ENCODE results near the gene CASS4. TPM values are rescaled to one million over a fixed set of nuclear protein-coding genes. Genes with fewer than 3 reads are reported as not detected.

The CASS4 gene
- total RNA-seq, 1 donor from 2014 or later = not detected

DNA sequence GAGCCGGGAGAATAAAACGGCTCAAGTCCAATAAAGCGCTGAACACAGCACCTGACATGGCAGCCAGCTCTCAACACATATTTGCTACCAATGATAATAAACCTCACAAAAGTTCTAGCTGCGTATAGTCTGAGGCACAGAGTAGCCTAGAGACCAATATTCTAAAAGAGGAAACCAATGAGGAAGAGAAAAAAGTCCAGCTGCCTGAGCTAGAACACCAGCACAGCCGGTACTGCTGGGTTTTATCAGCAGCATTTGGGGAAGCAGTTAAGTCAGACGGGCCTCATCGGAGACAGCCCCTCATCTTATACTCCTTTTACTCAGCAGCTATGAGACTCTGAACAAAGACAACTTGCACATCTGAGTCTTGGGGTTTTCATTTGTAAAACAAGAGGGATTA is 53.9 kb downstream of the CASS4 start:
- peaks cover 4% of the 10 kb centered on the region for H3K27me3 Mint-ChIP-seq (ENCODE audit: unreplicated experiment)
- TF ChIP-seq, protein P1, sequence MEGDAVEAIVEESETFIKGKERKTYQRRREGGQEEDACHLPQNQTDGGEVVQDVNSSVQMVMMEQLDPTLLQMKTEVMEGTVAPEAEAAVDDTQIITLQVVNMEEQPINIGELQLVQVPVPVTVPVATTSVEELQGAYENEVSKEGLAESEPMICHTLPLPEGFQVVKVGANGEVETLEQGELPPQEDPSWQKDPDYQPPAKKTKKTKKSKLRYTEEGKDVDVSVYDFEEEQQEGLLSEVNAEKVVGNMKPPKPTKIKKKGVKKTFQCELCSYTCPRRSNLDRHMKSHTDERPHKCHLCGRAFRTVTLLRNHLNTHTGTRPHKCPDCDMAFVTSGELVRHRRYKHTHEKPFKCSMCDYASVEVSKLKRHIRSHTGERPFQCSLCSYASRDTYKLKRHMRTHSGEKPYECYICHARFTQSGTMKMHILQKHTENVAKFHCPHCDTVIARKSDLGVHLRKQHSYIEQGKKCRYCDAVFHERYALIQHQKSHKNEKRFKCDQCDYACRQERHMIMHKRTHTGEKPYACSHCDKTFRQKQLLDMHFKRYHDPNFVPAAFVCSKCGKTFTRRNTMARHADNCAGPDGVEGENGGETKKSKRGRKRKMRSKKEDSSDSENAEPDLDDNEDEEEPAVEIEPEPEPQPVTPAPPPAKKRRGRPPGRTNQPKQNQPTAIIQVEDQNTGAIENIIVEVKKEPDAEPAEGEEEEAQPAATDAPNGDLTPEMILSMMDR (IDR thresholded peaks at IDR 0.05; ENCODE audit: partially characterized antibody, unreplicated experiment) = no peak
- H3K27ac Mint-ChIP-seq (ENCODE audit: unreplicated experiment) = no peak overlapping the region
- H3K9me3 Mint-ChIP-seq (ENCODE audit: unreplicated experiment) = peaks cover 4% of the 10 kb centered on the region
- DNase-seq = no peak
- no peaks in the 10 kb centered on the region for H3K4me1 Mint-ChIP-seq (ENCODE audit: low read depth, unreplicated experiment)
- H3K4me3 Mint-ChIP-seq (ENCODE audit: unreplicated experiment) = no peak overlapping the region
- H3K36me3 Mint-ChIP-seq (ENCODE audit: unreplicated experiment) = no peaks in the 10 kb centered on the region

DNA sequence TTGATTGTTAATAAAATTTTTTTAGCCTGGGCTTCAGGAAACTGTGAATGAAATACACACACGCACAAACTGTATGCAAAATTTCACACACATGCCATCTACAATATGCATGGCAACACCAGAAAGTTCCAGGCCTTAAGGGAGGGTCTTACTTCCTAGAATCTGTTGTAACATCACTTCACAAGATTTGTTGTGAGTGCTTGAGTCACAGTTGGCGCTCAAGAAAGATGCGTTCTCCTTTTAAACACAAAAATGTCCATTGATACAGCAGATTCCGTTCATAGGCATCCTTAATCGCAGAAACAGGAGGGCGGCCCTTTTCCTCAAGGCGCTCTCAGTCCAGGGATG is 55.9 kb downstream of the CASS4 start:
- H3K36me3 Mint-ChIP-seq (ENCODE audit: unreplicated experiment) = no peaks in the 10 kb centered on the region
- TF ChIP-seq, protein P1 (IDR thresholded peaks at IDR 0.05; ENCODE audit: partially characterized antibody, unreplicated experiment) = no peak
- no peaks in the 10 kb centered on the region for H3K4me1 Mint-ChIP-seq (ENCODE audit: low read depth, unreplicated experiment)
- peak overlapping the region; percentile 100 for H3K4me3 Mint-ChIP-seq (ENCODE audit: unreplicated experiment)
- no peak for DNase-seq
- peak overlapping the region; percentile 64 for H3K27ac Mint-ChIP-seq (ENCODE audit: unreplicated experiment)
- H3K9me3 Mint-ChIP-seq (ENCODE audit: unreplicated experiment) = peaks cover 4% of the 10 kb centered on the region
- peaks cover 4% of the 10 kb centered on the region for H3K27me3 Mint-ChIP-seq (ENCODE audit: unreplicated experiment)

DNA sequence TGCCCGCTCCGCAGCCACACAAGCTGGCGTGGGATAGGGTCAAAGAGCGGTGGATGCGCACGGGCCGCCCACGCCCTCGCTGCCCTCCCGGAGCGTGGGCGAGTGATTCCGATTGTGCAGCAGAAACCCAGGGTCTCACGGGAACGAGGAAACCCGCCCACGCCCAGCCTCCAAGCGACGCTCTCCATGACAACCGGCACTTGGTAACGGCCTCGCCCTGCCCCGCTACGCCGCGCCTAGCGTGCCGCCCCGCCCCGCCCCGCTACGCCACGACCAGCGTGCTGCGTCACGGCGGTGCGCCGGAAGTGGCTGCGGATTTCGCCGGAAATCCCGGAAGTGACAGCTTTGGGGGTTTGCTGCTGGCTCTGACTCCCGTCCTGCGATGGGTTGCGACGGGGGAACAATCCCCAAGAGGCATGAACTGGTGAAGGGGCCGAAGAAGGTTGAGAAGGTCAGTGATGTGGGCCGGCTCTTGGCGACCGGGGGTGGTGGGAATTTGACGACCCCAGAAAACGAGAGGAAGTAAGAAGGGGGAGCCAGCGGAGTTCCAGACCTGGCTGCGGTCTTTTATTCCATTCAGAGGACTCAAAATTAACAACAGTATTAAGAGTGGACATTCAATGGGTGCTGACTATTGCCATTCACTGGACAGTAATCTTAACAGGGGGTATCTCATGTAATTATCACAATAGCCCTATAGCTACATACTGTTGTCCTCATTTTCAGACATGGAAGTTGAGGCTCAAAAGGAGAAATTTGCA is 56.4 kb downstream of the CASS4 start, which contains the start of gene RTF2:
RTF2 (plus strand) TSS at position 312 of the 761 bp plus-strand sequence; CDS start at position 383, 71 bp downstream.
- TF ChIP-seq, protein P1 (IDR thresholded peaks at IDR 0.05; ENCODE audit: partially characterized antibody, unreplicated experiment) = no peak

DNA sequence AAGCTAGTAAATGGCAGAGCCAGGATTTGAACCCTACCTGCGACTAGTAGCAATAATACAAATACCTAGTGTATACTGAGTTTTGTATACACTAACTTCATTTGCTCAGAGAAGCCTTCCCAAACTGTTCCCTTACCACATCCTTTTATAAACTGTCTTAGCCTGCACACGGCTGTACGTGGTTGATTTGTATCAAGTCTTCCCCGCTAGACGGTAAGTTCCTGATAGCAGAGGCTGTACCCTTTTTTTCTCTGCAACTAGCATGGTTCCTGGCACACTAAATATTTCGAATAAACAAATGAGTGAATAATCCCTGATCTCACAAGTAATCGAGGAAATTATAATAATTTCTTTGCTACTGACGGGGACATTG is 57.0 kb downstream of the CASS4 start:
- TF ChIP-seq, protein P1 (IDR thresholded peaks at IDR 0.05; ENCODE audit: partially characterized antibody, unreplicated experiment) = no peak
- Mint-ChIP-seq H3K36me3 (ENCODE audit: unreplicated experiment) (no peaks in the 10 kb centered on the region), H3K4me1 (ENCODE audit: low read depth, unreplicated experiment) (no peaks in the 10 kb centered on the region), H3K27me3 (ENCODE audit: unreplicated experiment) (peaks cover 3% of the 10 kb centered on the region), H3K27ac (ENCODE audit: unreplicated experiment) (peak overlapping the region; percentile 94), H3K4me3 (ENCODE audit: unreplicated experiment) (peak overlapping the region; percentile 100), H3K9me3 (ENCODE audit: unreplicated experiment) (peaks cover 4% of the 10 kb centered on the region)
- no peak for DNase-seq

More for the DNA sequence above, 56.4 kb downstream of the CASS4 start, which contains the start of gene RTF2:
- H3K27me3 Mint-ChIP-seq (ENCODE audit: unreplicated experiment) = peaks cover 3% of the 10 kb centered on the region
- H3K4me3 Mint-ChIP-seq (ENCODE audit: unreplicated experiment) = peak within 1 kb of the TSS; percentile 100
- H3K27ac Mint-ChIP-seq (ENCODE audit: unreplicated experiment) = peak within 1 kb of the TSS; percentile 94
- peaks cover 4% of the 10 kb centered on the region for H3K9me3 Mint-ChIP-seq (ENCODE audit: unreplicated experiment)
- DNase-seq = peak; percentile 98
- no peaks in the 10 kb centered on the region for H3K4me1 Mint-ChIP-seq (ENCODE audit: low read depth, unreplicated experiment)
- no peaks in the 10 kb centered on the region for H3K36me3 Mint-ChIP-seq (ENCODE audit: unreplicated experiment)

DNA sequence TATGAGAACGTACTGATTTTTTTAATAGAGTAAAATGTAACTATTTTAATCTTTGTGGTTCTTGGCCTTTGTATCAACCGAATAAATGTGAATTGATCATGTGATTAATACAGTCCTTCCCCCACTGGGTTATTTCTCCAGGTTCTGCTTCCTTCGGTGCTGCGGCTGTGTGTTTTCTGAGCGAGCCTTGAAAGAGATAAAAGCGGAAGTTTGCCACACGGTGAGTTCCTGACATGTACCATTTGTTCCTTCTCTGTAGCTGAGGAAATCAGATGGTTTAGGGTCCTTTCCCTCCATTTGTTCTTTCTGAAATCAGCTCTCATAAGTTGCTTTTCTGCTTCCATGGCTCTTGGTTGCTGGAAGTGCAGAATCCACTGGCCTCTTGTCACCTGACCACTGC is 71.9 kb downstream of the CASS4 start:
- H3K27me3 Mint-ChIP-seq (ENCODE audit: unreplicated experiment) = peaks cover 3% of the 10 kb centered on the region
- no peaks in the 10 kb centered on the region for H3K9me3 Mint-ChIP-seq (ENCODE audit: unreplicated experiment)
- peaks cover 6% of the 10 kb centered on the region for H3K36me3 Mint-ChIP-seq (ENCODE audit: unreplicated experiment)
- no peak for DNase-seq
- no peak overlapping the region for H3K4me3 Mint-ChIP-seq (ENCODE audit: unreplicated experiment)
- TF ChIP-seq, protein P1 (IDR thresholded peaks at IDR 0.05; ENCODE audit: partially characterized antibody, unreplicated experiment) = no peak
- H3K4me1 Mint-ChIP-seq (ENCODE audit: low read depth, unreplicated experiment) = no peaks in the 10 kb centered on the region
- no peak overlapping the region for H3K27ac Mint-ChIP-seq (ENCODE audit: unreplicated experiment)

Measured in glutamatergic neuron (in vitro differentiated cells).